HG02970 (cell line): Measurements from ENCODE around the gene FAM170B.
A peak's percentile ranks its signal among the peaks of the same experiment; 100 is the strongest.

Experiments
- ATAC-seq: cut with Tn5 transposase; IDR thresholded peaks from one replicate; pipeline ENCODE4 v1.9.1; 2021; ENCODE audit warnings: mild to moderate bottlenecking, moderate library complexity, moderate number of reproducible peaks; ENCODE audit not compliant: unreplicated experiment, low FRiP score

Gene FAM170B

GRCh38 chr10:49170632-49171325 lies 37.0 kb upstream of the FAM170B start:
- ATAC-seq = no peak

GRCh38 chr10:49169776-49170175 lies 36.0 kb upstream of the FAM170B start:
- ATAC-seq = no peak

- ATAC-seq = no peak
These were observed 35.1 kb upstream of the FAM170B start for GRCh38 chr10:49168831-49169500.

- no peak for ATAC-seq
These were observed 34.3 kb upstream of the FAM170B start for GRCh38 chr10:49168171-49168540.

GRCh38 chr10:49167425-49168170 lies 33.8 kb upstream of the FAM170B start:
- no peak for ATAC-seq

- no peak for ATAC-seq
These were observed 32.9 kb upstream of the FAM170B start for GRCh38 chr10:49166484-49167400.

GRCh38 chr10:49165821-49166483 lies 32.1 kb upstream of the FAM170B start:
- ATAC-seq = no peak

- no peak for ATAC-seq
These were observed 31.4 kb upstream of the FAM170B start for GRCh38 chr10:49165259-49165658.

- ATAC-seq = peak; percentile 54
These were observed 30.9 kb upstream of the FAM170B start for GRCh38 chr10:49164559-49165188.

GRCh38 chr10:49163741-49164140 lies 29.9 kb upstream of the FAM170B start:
- ATAC-seq = no peak

GRCh38 chr10:49162761-49163310 lies 29.0 kb upstream of the FAM170B start:
- no peak for ATAC-seq

- no peak for ATAC-seq
These were observed 28.2 kb upstream of the FAM170B start for GRCh38 chr10:49162063-49162462.

- no peak for ATAC-seq
These were observed 27.7 kb upstream of the FAM170B start for GRCh38 chr10:49161411-49161997.

GRCh38 chr10:49160814-49161213 lies 27.0 kb upstream of the FAM170B start:
- no peak for ATAC-seq

- ATAC-seq = no peak
These were observed 26.3 kb upstream of the FAM170B start for GRCh38 chr10:49160110-49160509.

GRCh38 chr10:49158915-49159314 lies 25.1 kb upstream of the FAM170B start:
- no peak for ATAC-seq

GRCh38 chr10:49158404-49158803 lies 24.6 kb upstream of the FAM170B start:
- ATAC-seq = no peak

- ATAC-seq = no peak
These were observed 23.4 kb upstream of the FAM170B start for GRCh38 chr10:49157229-49157628.

- ATAC-seq = no peak
These were observed 20.8 kb upstream of the FAM170B start for GRCh38 chr10:49154641-49155040.
